GM18909 (cell line): ENCODE results near the gene ROBO1.

Source experiments
- ATAC-seq: cut with Tn5 transposase; IDR thresholded peaks from one replicate; pipeline ENCODE4 v1.9.1; 2021; ENCODE audit warnings: mild to moderate bottlenecking; ENCODE audit not compliant: unreplicated experiment, poor library complexity

Gene ROBO1

DNA sequence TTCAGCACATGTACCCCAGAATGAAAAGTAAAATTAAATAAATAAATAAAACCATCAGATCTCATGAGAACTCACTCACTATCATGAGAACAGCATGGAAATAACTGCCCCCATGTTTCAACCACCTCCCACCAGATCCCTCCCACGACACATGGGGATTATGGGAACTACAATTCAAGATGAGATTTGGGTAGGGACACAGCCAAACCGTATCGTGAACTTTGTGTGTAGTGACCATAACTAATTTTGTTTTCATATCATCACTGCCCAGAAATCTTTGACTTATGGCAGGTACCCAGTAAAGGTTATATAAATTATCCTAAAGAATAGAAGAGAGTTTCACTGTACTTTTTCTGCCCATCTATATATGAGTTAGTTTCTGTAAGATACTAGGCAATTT lies 766.5 kb downstream of the ROBO1 start:
- no peak for ATAC-seq

DNA sequence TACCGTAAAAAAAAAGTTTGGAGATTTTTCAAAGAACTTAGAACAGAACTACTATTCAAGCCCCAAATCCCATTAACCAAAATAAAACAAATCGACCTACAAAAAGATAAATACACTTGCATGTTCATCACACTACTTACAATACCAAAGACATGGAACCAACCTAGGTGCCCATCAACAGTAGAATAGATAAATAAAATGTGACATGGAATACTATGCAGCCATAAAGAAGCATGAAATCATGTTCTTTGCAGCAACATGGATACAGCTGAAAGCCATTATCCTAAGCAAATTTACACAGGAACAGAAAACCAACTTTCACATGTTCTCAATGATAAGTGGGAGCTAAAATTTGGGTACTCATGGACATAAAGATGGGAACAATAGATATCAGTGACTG lies 768.7 kb downstream of the ROBO1 start:
- no peak for ATAC-seq

DNA sequence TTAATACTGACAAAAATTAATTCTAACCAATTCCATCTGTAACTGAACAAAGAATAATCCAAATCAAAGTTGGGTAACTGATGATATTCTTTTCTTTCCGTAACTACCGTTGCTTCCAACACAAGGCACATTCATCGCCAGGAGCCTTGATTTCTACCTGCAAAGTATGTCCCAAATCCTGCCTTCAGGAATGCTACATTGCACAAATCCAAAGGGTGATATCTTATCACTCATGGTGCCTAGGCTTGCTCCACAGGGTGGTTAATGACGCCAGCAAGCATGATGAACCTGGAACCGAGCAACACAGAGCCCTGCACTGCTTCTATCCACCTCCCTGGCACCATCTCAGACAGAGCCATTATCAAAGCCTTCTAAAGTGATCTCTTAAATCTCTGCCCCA lies 772.7 kb downstream of the ROBO1 start:
- ATAC-seq: no peak

DNA sequence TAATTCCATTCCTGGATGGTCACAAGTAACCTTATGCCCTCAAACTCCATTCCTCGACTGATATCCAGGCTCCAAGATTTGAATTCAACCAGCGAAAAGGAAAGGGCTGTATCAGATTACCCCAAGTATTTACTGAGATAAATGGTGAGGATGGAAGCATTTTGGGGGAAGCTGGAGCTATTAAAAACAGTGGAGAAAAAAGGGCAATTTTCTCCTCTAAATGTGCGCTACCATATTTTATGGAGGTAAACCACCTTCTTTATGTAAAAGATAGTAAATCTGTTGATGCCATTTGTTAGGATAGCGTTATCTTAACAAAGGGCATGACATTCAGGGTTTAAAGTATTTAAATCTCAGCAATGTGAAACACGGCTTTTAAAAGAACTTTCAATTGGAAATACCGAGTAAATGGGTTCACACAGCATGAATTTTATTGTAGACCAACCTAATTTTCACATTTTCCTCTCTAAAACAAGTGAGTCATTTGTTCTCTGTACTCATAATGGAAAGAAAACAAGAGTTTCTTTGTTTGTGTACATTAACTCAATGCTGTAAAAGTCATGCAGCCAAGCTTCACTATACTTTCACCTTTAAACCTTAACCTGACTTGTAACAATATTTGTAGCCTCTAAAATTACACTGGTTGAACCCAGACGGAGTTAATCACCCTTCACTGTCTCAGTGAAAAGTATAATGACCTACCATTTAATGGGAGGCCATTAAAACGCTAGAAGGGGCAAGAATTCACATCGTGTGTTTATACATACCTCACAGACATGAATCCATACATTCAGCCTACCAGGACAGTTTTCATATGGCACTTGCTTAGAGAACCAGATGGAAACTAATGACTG lies 773.4 kb downstream of the ROBO1 start:
- ATAC-seq: no peak

DNA sequence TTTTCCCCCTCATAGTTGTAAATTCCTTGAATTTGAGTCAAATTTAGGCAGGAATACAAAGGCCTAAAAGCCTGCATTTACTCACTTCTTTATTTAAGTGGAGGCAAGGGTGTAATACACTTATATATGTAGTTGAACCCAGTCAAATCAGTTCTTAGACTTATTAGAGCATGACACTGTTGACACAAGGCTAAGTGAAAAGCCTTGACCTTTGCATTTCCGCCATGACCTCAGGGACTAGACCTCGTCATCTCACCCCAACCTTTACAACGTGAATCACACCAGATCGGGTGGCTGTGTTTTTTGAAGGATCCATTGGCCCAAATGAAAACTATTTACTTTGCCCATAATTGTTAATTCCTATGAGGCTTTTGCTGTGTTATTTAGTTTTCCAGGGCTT lies 774.4 kb downstream of the ROBO1 start:
- ATAC-seq: no peak

DNA sequence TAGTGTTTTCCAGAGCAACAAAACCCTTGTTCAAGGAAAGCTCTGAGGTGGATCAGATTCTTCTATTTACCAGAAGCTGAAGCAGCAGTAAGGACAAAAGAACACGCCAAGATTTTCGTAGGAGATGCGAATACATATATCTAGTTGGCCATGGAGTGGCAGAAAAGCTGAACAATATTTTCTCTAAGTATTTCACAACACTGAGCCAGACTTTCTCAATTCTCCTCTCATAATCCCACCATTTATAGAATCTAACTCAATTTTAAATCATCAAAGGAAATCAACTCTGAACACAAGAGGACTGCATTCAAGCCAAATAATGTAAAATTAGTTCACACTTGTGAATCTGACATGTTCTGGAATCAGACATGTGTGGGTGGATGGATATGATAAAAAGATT lies 775.0 kb downstream of the ROBO1 start:
- no peak for ATAC-seq

DNA sequence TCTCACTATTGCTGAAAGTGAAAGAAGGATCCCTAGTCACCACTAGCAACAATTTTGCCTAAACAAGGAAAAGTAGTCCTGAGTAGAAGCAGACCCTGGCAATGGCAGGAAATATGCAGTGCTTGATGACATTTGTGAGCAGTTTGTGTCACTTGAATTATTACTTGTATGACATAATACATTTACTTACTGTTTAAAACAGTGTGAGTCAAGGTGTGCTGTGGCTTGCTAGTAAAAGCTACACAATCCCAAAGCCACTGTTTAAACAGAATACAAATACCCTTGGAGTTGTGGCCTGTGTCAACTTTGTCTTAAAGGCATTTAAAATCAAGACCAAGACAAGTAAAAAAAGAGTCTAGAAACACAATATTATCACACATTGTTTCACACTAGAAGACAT lies 775.4 kb downstream of the ROBO1 start:
- ATAC-seq: no peak

DNA sequence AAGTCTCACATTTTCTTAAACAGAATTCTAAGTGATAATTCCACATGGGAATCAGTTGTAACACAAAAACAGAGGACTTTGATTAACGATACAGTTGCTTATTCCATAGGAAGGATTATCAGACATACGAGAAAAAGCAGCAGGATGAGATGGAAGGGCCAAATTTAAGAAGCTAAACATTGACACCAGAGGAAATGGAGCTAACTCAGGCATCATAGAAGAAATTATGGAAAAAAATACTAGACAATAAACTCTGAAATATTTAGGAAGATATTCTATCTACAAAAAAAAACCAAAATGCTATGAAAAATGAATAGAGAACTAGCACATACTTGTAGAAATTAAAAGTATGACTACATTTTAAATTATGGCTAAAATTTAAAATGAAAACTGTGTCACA lies 776.1 kb downstream of the ROBO1 start:
- no peak for ATAC-seq

DNA sequence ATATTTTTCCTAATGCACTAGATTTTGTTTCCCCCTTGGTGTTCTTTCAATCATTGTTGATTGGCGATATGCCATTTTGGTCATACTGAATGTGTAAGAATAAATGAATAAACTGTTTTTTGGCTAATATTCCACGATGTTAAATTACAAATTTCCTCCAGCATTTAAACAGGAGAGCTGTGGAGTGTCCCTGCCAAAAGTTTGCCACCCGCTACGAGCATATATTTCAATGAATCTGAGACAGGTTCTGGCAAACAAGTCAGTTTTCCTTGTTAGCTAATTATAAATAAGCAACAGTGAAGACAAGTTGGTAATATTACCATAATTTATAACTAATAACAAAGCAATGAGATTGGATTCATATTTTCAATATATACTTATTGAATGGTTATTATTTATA lies 777.6 kb downstream of the ROBO1 start:
- ATAC-seq: no peak

DNA sequence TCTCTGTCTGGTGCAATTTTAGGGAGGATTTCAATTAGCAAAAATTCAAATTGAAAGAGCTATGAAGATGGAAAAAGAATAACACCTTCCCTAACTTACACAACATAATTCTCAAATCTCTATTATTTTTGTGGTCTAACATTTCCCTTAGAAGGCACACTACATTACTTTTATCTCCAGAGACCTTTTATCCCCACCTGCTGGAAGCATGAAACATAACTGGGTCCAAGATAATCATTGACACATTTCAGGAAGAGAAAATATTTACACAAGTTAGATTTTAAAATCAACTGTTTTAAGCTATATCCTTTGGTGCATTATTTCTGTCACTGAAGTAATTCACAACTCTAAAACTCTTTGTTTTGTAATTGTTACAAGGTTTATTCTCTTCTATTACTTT lies 779.5 kb downstream of the ROBO1 start:
- ATAC-seq: no peak

DNA sequence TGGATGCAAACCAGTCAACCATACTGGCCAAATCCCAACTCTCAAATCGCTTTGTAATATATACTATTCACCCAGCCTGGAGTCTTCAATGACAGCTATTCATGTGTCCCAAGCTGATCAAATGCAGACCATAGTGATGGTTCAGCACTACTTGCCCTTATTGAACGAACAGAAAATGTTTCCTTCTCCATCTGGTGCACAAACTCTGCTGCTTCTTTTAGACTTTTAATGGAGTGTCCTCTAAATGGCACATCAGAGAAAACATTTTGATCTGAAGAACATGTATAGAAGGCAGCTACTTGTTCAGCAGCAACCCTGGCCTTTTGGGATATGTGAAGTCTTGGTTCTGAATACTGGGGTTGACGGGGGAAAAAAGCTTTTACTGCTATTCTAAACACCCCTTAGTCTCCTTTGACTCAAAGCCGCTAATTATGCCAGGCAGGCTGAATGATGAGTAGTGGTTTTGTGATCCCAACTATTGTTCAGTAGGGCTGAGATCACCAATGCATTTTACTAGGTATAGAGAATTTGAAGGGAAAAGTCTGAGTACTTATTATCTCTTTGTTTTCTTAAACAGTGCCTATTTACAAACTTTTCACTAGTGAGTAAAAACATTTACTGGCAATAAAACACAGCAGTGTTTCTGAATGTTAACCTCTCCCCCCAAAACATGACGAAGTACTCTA lies 781.2 kb downstream of the ROBO1 start:
- no peak for ATAC-seq

DNA sequence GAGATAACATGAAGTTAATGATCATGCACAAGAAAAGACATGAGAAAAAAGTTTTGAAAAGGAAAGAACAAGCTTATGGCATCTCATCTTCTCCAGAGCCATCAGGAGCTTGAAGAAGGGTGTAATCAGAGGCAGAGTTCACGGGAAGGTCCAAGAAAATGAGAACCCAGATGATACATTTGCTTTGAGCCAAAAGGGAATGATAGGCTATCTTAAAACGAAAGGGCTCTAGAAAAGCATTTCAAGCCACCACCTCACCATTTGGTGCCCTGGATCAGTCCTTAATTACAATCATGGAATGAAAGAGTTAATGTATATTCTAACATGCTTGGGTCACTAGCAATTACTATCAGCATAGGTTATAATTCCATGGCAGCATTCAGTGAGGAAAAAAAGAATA lies 781.8 kb downstream of the ROBO1 start:
- ATAC-seq: no peak

DNA sequence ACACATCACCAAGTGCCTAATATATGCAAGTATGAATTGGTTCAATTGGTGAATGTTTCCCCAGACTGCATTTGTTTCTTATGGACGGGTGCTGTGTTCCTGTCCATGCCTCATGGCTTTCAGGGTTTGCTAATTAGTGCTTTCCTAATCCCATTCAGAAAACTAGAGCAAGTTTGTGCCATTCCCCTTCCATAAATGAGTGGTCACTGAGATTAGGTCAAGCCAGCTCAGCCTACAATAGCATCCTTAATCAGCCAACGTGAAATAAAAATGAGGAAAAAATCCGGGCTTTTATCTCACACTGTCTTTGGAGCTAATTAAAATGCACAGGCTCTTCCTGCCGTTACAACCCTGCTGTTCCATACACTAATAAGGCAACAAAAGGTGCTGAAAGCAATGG lies 788.8 kb downstream of the ROBO1 start:
- ATAC-seq: no peak

DNA sequence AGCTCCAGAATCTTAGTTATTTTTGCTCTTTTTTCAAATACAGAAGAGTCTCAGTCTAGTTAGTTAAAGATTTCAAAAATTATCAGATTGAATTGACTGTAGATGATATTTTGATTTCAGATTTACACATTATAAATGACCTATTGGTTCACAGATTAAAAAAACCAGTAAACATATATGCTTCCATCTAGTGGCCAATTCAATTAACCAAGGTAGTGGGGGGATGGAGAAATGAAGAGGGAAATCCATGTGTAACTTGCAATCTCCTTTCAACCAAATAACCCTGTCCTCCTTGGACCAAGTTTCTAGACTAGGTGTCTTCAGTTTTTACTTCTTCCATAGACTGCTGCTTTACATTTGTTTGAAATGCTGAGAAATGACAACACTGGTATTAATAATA lies 789.8 kb downstream of the ROBO1 start:
- no peak for ATAC-seq

DNA sequence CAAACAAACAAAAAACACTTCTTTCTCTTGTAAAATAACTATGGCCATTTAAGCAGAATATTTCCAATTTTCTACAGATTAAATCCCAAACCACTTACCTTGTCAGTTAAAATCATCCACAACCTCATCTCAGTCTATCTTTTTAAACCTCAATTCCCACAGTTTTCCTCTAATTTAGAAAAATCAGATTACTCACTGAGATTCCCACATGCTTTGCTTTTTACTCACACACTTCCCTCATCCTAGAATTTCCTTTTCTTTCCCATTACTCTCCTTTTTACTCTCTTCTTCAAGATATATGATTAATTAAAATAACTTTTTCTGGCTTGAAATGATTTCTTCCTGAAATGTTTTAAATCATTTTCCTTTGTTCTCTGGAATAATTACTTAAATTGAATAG lies 790.7 kb downstream of the ROBO1 start:
- no peak for ATAC-seq

DNA sequence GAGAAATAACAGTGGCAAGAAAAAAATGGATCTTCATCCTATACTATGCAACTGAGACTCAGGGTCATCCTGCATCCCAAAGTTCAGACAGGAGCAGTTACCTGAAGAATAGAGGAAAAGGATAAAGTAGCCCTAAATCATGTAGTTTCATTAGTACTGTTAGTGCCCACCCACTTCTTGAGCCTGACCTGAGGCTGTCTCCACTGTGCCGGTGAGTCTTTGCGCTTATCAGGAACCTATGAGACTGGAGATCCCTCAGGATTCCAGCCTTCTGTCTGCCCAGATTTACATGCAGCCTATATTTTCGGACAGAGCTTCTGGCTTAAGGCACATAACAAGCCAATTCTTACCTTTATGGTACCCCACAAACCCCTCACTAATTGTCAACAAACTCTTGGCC lies 791.6 kb downstream of the ROBO1 start:
- ATAC-seq: no peak

DNA sequence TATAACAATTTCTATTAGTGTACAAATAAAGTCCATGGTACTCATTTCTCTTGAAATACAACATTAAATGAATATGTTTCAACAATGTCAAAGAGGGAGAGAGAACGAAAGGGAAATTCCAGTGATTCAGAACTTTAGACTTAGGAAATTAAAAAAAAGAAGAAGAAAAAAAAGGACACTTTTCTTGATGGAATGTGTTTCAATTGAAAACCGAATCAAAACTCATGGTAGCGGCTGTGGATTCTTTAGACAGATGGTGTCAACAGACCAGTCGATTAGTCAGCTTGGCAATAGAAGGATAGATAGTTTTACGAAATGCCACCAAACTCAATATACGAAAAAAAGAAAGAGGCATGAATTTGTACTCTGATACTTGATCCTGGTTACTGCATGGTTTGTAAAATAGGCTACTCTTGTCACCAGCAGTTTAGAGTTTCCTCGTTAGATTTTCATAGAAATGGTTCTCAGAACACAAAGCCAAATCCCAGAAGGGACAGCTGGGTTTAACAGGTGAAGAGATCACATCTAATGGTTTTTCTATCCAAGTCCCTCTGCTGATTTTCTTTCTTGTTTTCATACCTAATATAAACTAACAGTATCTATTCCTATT lies 793.5 kb downstream of the ROBO1 start:
- no peak for ATAC-seq

DNA sequence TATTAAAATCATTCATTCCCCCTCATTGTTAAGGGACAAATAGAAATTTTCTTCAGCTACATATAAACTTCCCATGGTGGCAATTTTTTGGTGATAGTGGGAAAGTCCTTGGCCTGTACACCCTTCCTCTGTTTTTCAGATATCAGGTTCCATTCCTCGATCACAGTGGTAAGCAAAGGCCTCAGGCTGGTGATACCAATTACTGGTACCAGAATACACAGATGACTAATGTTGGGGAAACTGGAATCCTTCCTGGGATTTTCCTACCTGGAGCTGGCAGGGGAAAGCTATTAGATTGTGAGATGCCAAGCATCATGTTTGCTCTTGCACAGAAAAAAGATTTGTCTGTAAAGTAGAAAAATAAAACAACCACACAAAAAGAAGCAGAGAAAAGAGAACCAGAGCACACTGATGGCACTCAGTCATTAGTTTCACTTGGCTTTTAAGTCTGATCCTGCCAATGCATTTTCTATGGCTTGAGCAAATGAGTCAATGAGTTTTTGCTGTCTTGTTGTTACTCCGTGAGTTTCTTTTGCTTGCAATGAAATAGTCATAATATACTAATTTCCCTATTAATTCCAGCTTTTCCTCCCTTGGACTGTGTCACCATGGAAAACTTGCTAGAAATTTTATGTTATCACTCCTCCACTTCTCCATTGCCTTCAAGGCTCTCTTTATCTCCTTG lies 795.0 kb downstream of the ROBO1 start:
- ATAC-seq: no peak

DNA sequence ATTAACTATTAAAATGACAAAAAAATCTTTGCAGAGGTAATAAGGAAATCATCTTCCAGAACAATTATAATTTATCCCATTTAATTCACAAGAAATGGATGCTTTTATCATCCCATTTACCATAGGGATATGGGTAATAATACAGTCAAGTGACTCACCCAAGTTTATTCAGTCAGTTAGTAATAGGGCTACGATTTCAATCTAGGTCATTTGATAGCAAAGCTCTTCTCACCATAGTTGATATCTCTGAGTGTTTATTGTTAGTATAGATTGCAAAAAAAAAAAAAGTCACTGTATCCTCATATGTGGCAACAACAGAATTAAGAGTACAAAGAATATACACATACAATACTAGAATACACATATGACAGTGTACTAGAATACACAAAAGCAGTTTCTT lies 797.1 kb downstream of the ROBO1 start:
- no peak for ATAC-seq

DNA sequence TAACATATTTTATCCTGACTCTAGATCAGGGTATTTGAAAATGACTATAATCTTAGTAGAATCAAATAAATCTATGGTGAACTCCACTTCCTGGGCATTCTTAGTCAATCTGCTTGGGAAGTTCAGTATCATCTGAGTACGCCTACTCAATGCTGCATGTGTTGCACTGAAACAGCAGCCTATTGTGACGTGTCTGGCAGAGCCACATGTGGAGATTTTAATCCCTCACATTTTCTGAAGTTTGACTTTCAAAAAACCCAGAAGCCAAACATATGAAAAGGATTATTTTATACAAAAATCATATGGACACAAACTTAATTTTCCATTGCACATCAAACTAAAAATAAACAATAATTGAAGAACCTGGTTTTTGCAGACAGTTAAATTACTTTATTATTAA lies 798.3 kb downstream of the ROBO1 start:
- no peak for ATAC-seq

DNA sequence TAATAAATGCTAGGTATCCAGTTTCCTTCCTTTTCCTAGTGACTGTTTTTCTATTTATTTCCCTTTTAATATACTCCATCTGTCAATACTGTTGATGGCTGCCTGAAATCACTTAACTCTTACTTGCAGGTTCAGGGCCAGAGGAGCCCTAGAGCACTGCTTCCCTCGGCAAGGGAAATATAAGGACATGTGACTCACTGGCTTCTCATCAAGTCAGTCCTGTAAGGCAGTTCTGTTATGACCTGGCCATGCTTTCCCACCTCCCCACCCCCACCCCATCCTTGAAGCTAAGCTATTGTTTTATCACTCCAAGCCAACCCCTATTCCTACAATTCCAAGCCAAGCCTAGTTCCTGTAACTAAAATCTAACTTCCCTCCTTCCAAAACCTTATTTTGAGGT lies 800.7 kb downstream of the ROBO1 start:
- ATAC-seq: no peak
